Heart right ventricle (tissue), 16 donors: ENCODE measurements around the gene COPS8. TPM values are rescaled to one million over a fixed set of nuclear protein-coding genes. Genes with fewer than 3 reads are reported as not detected.

Experiments used
- ATAC-seq, 8 donors: fragments of 200-7000 bp; cut with Tn5 transposase; one replicate each; pipeline ENCODE4 v1.9.1; 2020; ENCODE audit warnings: mild to moderate bottlenecking in 8 of 8, moderate library complexity in 8 of 8, moderate number of reproducible peaks in 1 of 8
- DNase-seq, 2 donors: peaks; one replicate each; pipeline ENCODE4 v3.0.0-alpha.2; 2020
- H3K27ac ChIP-seq, 10 donors: fragments of 200-600 bp; sonication (generic) in 2 of 10; one replicate each; pipeline versions ENCODE4 v1.5.0 to v1.8.0; 2020 to 2022; ENCODE audit warnings: mild to moderate bottlenecking in 3 of 10
- H3K27me3 ChIP-seq, 7 donors: fragments of 200-600 bp; one replicate each; pipeline ENCODE4 v1.8.0; 2021 to 2022; ENCODE audit warnings: mild to moderate bottlenecking in 2 of 7
- H3K36me3 ChIP-seq, 9 donors: fragments of 200-600 bp; sonication (generic) in 1 of 9; one replicate each; pipeline versions ENCODE4 v1.5.0 to v1.8.0; 2020 to 2022; ENCODE audit warnings: mild to moderate bottlenecking in 2 of 9
- H3K4me1 ChIP-seq, 9 donors: fragments of 200-600 bp; sonication (generic) in 1 of 9; one replicate each; pipeline versions ENCODE4 v1.5.0 to v1.8.0; 2020 to 2022; ENCODE audit warnings: mild to moderate bottlenecking in 4 of 9
- H3K4me3 ChIP-seq, 10 donors: fragments of 200-600 bp; sonication (generic) in 2 of 10; one replicate each; pipeline versions ENCODE4 v1.5.0 to v1.8.0; 2020 to 2022; ENCODE audit warnings: mild to moderate bottlenecking in 7 of 10, moderate library complexity in 2 of 10
- H3K9me3 ChIP-seq, 11 donors: fragments of 200-600 bp in 10 of 11; sonication (generic) in 2 of 11; one replicate each; pipeline versions ENCODE4 v1.5.0 to v1.8.0; 2013 to 2022; ENCODE audit warnings: mild to moderate bottlenecking in 2 of 11, control low read depth in 1 of 11, moderate library complexity in 1 of 11
- WGBS, 2 donors: extraction: QIAGEN DNeasy Blood & Tissue Kit; methylation state at CpG; one replicate each; pipeline ENCODE4 v1.1.7; 2013; ENCODE audit warnings: inconsistent platforms in 1 of 2; 5-methylcytosine and 5-hydroxymethylcytosine counted together
- intact Hi-C, 10 donors: fragments of 100-400 bp; cut with DNase I; formaldehyde crosslinking; loops; one replicate each; pipeline versions ENCODE4 v1.11.1 to v1.14.2; 2022
- polyA plus RNA-seq, 2 donors: library from polyadenylated mRNA; stranded (reverse); fragments of 200-250 nt; gene quantifications; one replicate each; pipeline ENCODE4 v1.2.3, GENCODE V29; 2013
- total RNA-seq, 10 donors: library from RNA; stranded (reverse); fragmentation: NEBNext Ultra II Directional in 3 of 10; extraction: Animal tissue kit (Norgen Biotek cat#: 25700) in 3 of 10; gene quantifications; one replicate each; pipeline versions ENCODE4 v1.2.1 to v1.2.4, GENCODE V29; 2021 to 2023
- TF ChIP-seq, protein P1 (sequence below), 9 donors: fragments of 200-600 bp; sonication (generic) in 2 of 9; IDR thresholded peaks; one replicate each; pipeline versions ENCODE4 v1.5.0 to v1.8.0; 2021 to 2022; ENCODE audit warnings: antibody characterized with exemption in 9 of 9, mild to moderate bottlenecking in 5 of 9, moderate library complexity in 1 of 9
- donor health status: Arrhythmogenic right ventricular cardiomyopathy.
- donor health status: ischemic (EF 13 %, LVEDD 7.1; RV severe dilation, severe dysfunction).
- donor health status: healthy with polysubstance abuse.
- donor health status: DM: no; HTN: yes; CAD: no.
- donor health status: DM: no; HTN: no; CAD: no.
- donor health status: ischemic (EF 25% LVEDD 6.9; RV normal size, moderate dysfunction).
- donor health status: ischemic (EF 25% LVEDD 5.7; RV mildly dilated, moderate dysfunction).
- donor health status: healthy.
- donor health status: DM: yes; HTN: yes; CAD: no.
- donor health status: Ischemic cardiomyopathy.
- donor health status: ischemic (EF 35%, LVEDD 5.7; RV mildly dilated, moderate dysfunction).
- donor health status: nonischemic (EF 11% LVEDD 7.7; RV severe dilation, severe dysfunction).
- donor health status: DM: yes; HTN: yes; CAD: no.
- donor health status: PGD.
- donor health status: ischemic (EF 29% LVEDD 5.4; RV normal size, mild dysfunction).
- donor health status: nonischemic (EF 23%, LVEDD 6.1; RV moderate dilation, normal function).

COPS8 gene
- total and polyA plus RNA-seq, 12 donors, result 22.0 to 143 (median 92.2) TPM

DNA sequence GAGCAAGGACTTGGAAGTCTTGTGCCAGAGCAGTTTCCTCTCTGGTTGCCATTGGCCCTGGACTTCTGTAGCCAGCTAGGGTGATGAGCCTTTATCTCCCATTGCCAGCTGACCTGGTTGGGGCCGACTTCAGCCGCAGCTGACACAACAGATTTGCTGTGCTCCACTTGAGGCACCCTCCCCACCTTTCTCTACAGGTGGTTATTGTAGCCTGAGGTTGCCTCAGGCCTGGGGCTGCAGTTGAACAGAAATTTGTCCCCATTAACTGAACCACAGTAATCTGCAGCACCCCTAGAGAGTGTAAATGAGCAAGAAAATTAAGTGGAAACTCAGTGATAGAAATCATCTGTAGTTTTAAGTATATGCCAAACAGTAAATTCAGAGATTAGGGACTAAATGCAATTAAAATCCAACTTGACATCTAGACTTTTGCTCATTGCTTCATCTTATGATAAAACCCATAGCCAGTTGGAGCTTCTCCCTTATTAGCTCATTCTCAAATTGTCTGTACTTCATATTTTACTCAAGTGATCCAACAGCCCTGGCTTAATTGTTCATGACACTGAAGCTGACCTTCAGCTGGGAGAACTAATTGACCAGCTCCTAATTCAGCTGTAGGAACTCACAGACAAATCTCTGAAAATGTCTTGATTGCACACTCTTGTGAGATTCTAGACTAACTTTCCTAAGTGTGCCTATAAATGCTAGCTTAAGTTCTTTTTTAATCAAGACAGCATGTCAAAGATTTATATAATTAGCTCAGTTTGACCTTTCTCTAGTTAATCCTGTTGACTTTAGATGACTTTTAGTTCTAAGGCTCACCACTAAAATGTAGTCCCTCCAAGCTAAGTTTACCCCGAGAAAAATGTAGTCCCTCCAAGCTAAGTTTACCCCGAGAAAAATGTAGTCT is 48.9 kb downstream of the COPS8 start:
- Histone ChIP-seq H3K27ac (peak overlapping the region in 1 of 10 donors; percentile 3), H3K27me3 (no peaks in the 10 kb centered on the region), H3K36me3 (no peaks in the 10 kb centered on the region), H3K4me3 (no peak overlapping the region), H3K4me1 (no peaks in the 10 kb centered on the region), H3K9me3 (no peaks in the 10 kb centered on the region)
- TF ChIP-seq, protein P1, sequence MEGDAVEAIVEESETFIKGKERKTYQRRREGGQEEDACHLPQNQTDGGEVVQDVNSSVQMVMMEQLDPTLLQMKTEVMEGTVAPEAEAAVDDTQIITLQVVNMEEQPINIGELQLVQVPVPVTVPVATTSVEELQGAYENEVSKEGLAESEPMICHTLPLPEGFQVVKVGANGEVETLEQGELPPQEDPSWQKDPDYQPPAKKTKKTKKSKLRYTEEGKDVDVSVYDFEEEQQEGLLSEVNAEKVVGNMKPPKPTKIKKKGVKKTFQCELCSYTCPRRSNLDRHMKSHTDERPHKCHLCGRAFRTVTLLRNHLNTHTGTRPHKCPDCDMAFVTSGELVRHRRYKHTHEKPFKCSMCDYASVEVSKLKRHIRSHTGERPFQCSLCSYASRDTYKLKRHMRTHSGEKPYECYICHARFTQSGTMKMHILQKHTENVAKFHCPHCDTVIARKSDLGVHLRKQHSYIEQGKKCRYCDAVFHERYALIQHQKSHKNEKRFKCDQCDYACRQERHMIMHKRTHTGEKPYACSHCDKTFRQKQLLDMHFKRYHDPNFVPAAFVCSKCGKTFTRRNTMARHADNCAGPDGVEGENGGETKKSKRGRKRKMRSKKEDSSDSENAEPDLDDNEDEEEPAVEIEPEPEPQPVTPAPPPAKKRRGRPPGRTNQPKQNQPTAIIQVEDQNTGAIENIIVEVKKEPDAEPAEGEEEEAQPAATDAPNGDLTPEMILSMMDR (IDR thresholded peaks at IDR 0.05), result no peak
- intact Hi-C loops, result no loop called here
- WGBS, 2 donors, result 64 to 70% methylated on average over 4 of the region's 4 CpGs
- ATAC-seq (no peak), DNase-seq (no peak)

DNA sequence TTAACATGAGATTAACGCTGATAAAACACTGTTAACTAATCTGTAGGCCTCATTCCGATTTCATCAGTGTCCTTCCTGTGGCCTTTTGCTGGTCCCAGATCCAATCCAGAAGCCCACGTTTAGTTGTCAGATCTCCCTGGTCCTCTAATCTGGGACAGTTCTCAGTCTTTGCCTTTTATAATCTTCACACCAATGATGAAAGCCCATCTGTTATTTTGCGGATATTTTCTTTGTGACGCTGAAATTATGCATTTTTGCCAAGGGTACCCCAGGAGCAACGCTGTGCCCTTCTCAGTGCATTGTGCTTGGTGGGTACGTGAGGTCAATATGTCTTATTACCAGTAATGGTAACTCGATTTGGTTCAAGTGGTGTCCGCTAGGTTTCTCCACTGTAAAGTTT is 51.1 kb downstream of the COPS8 start:
- ATAC-seq, result no peak
- H3K4me3 ChIP-seq, result no peak overlapping the region
- intact Hi-C loops, result no loop called here
- H3K27me3 ChIP-seq, result no peaks in the 10 kb centered on the region
- H3K27ac ChIP-seq, result no peak overlapping the region
- TF ChIP-seq, protein P1 (IDR thresholded peaks at IDR 0.05), result no peak
- DNase-seq, result peak in 1 of 2 donors; percentile 1
- no peaks in the 10 kb centered on the region for H3K4me1 ChIP-seq
- H3K36me3 ChIP-seq, result no peaks in the 10 kb centered on the region
- no peaks in the 10 kb centered on the region for H3K9me3 ChIP-seq
- 85 to 86% methylated on average over 9 of the region's 9 CpGs for WGBS, 2 donors

DNA sequence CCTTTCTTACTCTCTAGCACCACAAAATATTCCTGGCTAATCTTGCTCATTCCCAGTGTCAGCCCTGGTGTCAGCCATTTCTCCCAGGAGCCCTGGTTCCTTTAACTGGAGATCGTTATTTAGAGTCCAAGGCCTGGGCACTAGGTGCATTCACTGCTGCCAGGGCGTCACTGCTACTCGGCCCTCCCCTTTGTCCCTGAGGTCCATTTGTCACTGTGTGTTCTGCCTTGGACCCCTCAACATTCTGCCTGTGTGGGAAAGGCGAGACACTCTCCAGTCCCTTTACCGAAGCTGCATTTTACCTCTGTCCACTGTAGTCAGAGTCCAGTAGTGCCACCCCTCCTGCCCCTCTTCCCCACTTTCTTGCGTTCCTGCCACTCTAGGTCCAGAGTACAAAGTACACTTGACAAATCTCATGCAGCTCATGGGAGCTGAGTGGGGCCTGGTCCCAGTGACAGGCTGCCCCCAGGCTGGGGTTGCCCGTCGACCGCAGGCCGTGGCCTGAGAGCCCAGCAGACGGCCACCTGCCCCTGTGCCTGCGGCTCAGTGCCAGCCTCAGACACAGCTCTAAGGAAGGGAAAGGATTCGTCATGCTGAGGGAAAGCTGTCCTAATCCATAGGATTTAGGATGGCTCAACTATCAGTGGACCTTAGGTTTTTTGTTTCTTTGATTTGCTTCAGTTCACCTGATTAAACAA is 52.1 kb downstream of the COPS8 start:
- TF ChIP-seq, protein P1 (IDR thresholded peaks at IDR 0.05), result no peak
- intact Hi-C loops, result no loop called here
- no peak overlapping the region for H3K4me3 ChIP-seq
- no peak for ATAC-seq
- H3K27ac ChIP-seq, result no peak overlapping the region
- WGBS, 2 donors, result 91 to 92% methylated on average over 13 of the region's 13 CpGs
- no peaks in the 10 kb centered on the region for H3K9me3 ChIP-seq
- H3K27me3 ChIP-seq, result no peaks in the 10 kb centered on the region
- H3K36me3 ChIP-seq, result no peaks in the 10 kb centered on the region
- H3K4me1 ChIP-seq, result no peaks in the 10 kb centered on the region
- DNase-seq, result no peak

DNA sequence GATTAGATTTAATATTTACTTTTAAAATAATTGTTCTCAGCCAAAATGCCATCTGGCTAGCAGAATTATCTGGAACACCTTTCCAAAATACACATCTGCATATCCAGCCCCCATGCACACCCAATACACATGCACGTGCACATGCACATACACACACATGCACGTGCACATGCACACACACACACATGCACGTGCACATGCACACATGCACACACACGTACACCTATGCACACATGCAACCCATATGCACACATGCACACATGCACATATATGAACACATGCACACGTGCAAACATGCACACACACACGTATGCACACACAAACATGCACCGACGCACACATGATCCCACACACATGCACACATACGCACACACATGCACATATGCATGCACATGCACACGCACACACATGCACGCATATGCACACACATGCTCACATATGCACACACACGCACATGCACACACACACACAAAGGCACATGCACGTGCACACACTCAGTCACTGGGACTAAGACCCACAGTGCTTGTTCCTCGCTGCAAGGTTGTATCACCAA is 53.5 kb downstream of the COPS8 start:
- no peak for ATAC-seq
- Histone ChIP-seq H3K4me1 (no peaks in the 10 kb centered on the region), H3K27ac (no peak overlapping the region), H3K36me3 (no peaks in the 10 kb centered on the region), H3K4me3 (no peak overlapping the region), H3K9me3 (no peaks in the 10 kb centered on the region), H3K27me3 (no peaks in the 10 kb centered on the region)
- no peak for DNase-seq
- intact Hi-C loops, result no loop called here
- TF ChIP-seq, protein P1 (IDR thresholded peaks at IDR 0.05), result no peak
- 96 to 97% methylated on average over 14 of the region's 14 CpGs for WGBS, 2 donors
